PC-9 (cell line): Measurements from ENCODE around the gene MTIF2.

Experiments used
- EZH2 ChIP-seq: fragments of 200-600 bp; sonication (generic); IDR thresholded peaks from 2 replicates; pipeline ENCODE4 v1.8.0; 2017; ENCODE audit warnings: antibody characterized with exemption, low read depth
- TF ChIP-seq, protein P1 (sequence below): fragments of 200-600 bp; sonication (generic); conservative IDR thresholded peaks from 2 replicates; pipeline ENCODE4 v1.6.1; 2017; ENCODE audit warnings: mixed run types, antibody characterized with exemption, mild to moderate bottlenecking, moderate library complexity

DNA sequence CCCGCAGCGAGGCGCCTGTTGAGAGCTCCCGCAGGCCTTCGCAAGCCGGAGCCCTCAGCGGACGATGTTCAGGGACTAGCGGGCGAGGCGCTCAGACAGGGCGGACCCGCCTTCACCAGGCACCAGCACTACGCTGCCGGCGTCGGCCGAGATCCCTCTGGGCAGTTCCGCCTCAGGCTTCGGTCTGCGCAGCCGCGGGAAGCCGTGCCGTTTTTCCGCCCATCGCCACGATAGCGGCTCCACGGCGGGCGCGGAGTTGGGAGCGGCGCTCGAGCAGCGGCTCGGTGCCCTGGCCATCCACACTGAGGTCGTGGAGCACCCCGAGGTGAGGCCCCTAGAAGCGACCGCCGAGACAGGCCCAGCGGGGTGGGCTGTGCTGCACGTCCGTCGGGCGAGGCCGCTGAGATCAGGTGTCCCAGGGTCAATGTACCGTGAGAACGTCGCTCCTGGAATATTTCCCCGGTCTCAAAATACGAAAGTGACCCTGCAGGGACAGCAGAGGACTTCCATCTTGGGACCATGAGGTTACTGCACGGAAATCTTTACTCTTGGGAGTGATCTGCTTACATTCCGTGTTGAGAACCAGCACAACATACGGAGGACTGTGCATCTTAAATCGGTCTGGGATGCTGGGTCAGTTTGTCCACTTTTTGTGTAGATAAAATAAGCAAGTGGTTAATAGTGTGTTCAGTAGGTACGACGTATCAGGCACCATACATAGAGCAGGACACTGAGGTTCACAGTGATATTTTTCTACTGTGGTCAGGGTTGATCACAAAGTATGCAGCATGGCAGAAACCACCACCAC lies 13.3 kb upstream of the MTIF2 start:
- TF ChIP-seq, protein P1, sequence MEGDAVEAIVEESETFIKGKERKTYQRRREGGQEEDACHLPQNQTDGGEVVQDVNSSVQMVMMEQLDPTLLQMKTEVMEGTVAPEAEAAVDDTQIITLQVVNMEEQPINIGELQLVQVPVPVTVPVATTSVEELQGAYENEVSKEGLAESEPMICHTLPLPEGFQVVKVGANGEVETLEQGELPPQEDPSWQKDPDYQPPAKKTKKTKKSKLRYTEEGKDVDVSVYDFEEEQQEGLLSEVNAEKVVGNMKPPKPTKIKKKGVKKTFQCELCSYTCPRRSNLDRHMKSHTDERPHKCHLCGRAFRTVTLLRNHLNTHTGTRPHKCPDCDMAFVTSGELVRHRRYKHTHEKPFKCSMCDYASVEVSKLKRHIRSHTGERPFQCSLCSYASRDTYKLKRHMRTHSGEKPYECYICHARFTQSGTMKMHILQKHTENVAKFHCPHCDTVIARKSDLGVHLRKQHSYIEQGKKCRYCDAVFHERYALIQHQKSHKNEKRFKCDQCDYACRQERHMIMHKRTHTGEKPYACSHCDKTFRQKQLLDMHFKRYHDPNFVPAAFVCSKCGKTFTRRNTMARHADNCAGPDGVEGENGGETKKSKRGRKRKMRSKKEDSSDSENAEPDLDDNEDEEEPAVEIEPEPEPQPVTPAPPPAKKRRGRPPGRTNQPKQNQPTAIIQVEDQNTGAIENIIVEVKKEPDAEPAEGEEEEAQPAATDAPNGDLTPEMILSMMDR = no peak
- no peak for TF ChIP-seq EZH2
